ENCODE measurements around the gene FIBCD1.

Gene FIBCD1

DNA sequence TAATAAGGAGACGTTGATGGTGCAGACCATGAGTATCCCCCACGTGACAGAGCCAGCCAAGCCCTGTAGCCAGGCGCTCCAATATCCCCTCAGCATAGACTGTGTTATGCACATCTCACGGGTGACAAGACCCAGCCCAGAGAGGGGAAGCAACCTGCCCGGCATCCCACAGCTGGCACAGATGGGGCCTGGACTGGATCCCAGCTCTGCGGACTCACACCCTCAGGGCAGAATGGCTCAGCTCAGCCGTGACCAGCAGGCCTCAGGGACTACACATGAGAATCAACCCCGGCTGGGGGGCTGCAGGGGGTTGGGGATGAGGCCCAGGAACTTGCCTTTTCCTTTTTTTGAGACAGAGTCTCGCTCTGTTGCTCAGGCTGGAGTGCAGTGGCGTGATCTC is 11.7 kb downstream of the FIBCD1 start:
- TF ChIP-seq, protein P1, sequence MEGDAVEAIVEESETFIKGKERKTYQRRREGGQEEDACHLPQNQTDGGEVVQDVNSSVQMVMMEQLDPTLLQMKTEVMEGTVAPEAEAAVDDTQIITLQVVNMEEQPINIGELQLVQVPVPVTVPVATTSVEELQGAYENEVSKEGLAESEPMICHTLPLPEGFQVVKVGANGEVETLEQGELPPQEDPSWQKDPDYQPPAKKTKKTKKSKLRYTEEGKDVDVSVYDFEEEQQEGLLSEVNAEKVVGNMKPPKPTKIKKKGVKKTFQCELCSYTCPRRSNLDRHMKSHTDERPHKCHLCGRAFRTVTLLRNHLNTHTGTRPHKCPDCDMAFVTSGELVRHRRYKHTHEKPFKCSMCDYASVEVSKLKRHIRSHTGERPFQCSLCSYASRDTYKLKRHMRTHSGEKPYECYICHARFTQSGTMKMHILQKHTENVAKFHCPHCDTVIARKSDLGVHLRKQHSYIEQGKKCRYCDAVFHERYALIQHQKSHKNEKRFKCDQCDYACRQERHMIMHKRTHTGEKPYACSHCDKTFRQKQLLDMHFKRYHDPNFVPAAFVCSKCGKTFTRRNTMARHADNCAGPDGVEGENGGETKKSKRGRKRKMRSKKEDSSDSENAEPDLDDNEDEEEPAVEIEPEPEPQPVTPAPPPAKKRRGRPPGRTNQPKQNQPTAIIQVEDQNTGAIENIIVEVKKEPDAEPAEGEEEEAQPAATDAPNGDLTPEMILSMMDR (IDR thresholded peaks at IDR 0.05): no peak
- Histone ChIP-seq H3K4me3 (ENCODE audit: low read depth, low read length) (no peak overlapping the region), H3K27me3 (ENCODE audit: control insufficient read depth, insufficient read depth, low read length) (no peaks in the 10 kb centered on the region), H3K4me1 (peaks cover 16% of the 10 kb centered on the region), H2AFZ (no peak overlapping the region), H3K27ac (peak overlapping the region; percentile 71), H3K9ac (no peak overlapping the region), H3K36me3 (ENCODE audit: control insufficient read depth, insufficient read depth, low read length) (no peaks in the 10 kb centered on the region), H3K4me2 (ENCODE audit: low read length) (no peak overlapping the region), H3K79me2 (no peaks in the 10 kb centered on the region), H3K9me3 (ENCODE audit: control insufficient read depth, low read length) (no peaks in the 10 kb centered on the region)

DNA sequence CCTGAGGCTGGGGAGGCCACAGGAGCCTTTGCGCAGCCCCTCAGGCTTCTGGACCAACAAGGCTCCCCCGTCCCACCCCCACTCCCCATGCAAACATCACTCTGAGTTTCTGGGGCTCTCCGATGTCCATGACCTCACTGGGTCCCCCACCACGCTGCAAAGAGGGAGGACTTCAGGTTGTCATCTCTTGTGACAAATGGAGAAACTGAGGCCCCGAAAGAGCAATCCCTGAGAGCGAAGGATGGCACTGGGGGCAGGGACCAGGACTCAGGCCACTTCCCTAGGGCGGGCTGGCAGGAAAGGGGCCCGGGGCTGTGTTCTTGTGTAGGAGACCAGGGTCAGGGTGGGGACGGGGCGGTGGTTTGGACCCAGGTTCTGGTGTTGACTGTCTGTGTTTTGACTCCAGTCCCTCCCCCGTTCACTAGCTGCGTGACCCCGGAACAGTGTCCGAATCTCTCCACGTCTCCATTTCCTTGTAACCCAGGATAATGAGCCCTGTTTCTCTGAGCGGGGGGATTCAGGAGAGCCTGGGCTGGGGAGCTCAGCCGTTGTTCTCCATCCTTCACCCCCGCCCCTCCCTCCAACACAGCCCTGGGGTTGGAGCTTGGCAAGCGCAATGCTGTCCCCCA is 13.9 kb downstream of the FIBCD1 start:
- H2AFZ ChIP-seq: no peak overlapping the region
- no peak overlapping the region for H3K27ac ChIP-seq
- no peak overlapping the region for H3K9ac ChIP-seq
- H3K4me2 ChIP-seq (ENCODE audit: low read length): no peak overlapping the region
- no peaks in the 10 kb centered on the region for H3K36me3 ChIP-seq (ENCODE audit: control insufficient read depth, insufficient read depth, low read length)
- no peaks in the 10 kb centered on the region for H3K79me2 ChIP-seq
- H3K4me3 ChIP-seq (ENCODE audit: low read depth, low read length): no peak overlapping the region
- TF ChIP-seq, protein P1 (IDR thresholded peaks at IDR 0.05): no peak
- H3K4me1 ChIP-seq: peaks cover 16% of the 10 kb centered on the region
- H3K27me3 ChIP-seq (ENCODE audit: control insufficient read depth, insufficient read depth, low read length): no peaks in the 10 kb centered on the region
- H3K9me3 ChIP-seq (ENCODE audit: control insufficient read depth, low read length): no peaks in the 10 kb centered on the region

DNA sequence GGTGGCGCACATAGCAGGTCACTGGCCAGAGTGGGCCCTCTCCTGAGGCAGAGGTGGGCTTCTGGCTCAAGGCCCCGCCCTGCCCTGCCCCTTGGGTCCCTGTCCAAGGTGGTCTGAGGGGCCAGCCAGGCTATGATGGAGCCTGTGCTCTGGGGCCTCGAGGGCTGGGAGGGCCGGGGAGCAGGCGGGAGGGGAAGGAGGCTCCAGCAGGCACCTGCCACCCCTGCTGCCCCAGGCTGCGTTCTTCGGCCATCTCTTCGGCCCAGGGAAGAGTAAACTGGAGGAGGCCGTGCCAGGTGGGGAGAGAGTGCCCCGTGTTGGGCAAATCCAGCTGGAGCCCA is 14.6 kb downstream of the FIBCD1 start:
- Histone ChIP-seq H3K4me3 (ENCODE audit: low read depth, low read length) (no peak overlapping the region), H2AFZ (no peak overlapping the region), H3K27ac (no peak overlapping the region), H3K9ac (no peak overlapping the region), H3K9me3 (ENCODE audit: control insufficient read depth, low read length) (no peaks in the 10 kb centered on the region), H3K36me3 (ENCODE audit: control insufficient read depth, insufficient read depth, low read length) (no peaks in the 10 kb centered on the region), H3K79me2 (no peaks in the 10 kb centered on the region), H3K4me1 (peaks cover 12% of the 10 kb centered on the region), H3K4me2 (ENCODE audit: low read length) (no peak overlapping the region), H3K27me3 (ENCODE audit: control insufficient read depth, insufficient read depth, low read length) (no peaks in the 10 kb centered on the region)
- TF ChIP-seq, protein P1 (IDR thresholded peaks at IDR 0.05): no peak

DNA sequence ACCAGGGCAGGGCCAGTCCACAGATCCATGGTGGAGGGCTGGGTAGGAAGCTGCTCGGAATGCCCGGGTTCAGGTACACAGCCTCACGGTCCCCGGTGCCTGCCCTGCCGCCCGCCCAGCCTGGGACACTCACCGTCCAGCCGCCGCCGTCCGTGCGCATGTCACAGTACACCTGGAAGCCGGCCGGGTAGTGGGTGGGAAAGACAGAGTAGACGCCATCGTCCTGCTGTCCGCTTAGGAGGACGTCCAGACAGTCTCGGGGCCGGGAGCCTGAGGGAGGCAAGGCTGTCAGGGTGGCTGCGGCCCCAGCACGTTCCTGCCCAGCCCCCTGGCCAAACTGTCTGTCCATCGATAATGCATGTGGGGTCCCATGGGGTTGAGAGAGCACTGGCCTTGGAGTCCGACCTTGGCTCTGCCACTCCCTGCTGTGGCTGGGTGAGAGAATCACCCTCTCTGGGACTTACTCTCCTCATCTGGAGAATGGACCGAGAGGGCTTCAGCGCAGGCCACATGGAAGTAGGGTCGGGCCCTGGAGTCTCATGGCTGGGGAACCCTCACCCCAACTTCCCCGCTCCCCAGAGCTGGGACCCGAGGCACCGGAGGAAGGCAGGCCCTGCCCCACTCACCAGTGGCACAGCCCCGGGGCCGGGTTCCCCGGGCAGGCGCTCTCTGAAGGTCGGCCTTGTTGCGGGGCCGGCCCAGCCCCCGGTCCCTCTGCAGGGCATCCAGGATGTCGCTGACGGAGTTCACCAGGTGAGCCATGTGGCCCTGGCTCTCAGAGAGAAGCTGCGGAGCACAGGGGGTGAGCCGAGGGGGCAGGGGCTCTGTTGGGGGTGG is 15.2 kb downstream of the FIBCD1 start:
- Histone ChIP-seq H3K79me2 (no peaks in the 10 kb centered on the region), H3K36me3 (ENCODE audit: control insufficient read depth, insufficient read depth, low read length) (no peaks in the 10 kb centered on the region), H3K27me3 (ENCODE audit: control insufficient read depth, insufficient read depth, low read length) (no peaks in the 10 kb centered on the region), H3K27ac (no peak overlapping the region), H3K9ac (no peak overlapping the region), H3K9me3 (ENCODE audit: control insufficient read depth, low read length) (no peaks in the 10 kb centered on the region), H2AFZ (no peak overlapping the region), H3K4me2 (ENCODE audit: low read length) (no peak overlapping the region), H3K4me3 (ENCODE audit: low read depth, low read length) (no peak overlapping the region), H3K4me1 (peaks cover 12% of the 10 kb centered on the region)
- TF ChIP-seq, protein P1 (IDR thresholded peaks at IDR 0.05): no peak
